NCI-H1092 (cell line): ENCODE data around the gene NTHL1.
"Not testable (repeated sequence)": the region's sequence is repeated elsewhere in the genome, so short reads cannot be mapped to it uniquely, and the experiment has no call there.

ENCODE experiments used
- DNase-seq: peaks from one replicate; lab custom pipeline; 2025; lab: John Stamatoyannopoulos, UW

Gene NTHL1

GRCh38 chr16:2040787-2041522 is 6.7 kb downstream of the NTHL1 start:
- no peak for DNase-seq

- DNase-seq: no peak
These were observed 7.4 kb downstream of the NTHL1 start for GRCh38 chr16:2040041-2040786.

- peak; percentile 31 for DNase-seq
These were observed 8.2 kb downstream of the NTHL1 start for GRCh38 chr16:2039274-2040031.

GRCh38 chr16:2038382-2039231 is 9.0 kb downstream of the NTHL1 start:
- DNase-seq: no peak

- no peak for DNase-seq
These were observed 9.8 kb downstream of the NTHL1 start for GRCh38 chr16:2037647-2038381.

GRCh38 chr16:2037115-2037514 is 10.5 kb downstream of the NTHL1 start:
- no peak for DNase-seq

- DNase-seq: no peak
These were observed 11.3 kb downstream of the NTHL1 start for GRCh38 chr16:2036200-2036966.

GRCh38 chr16:2035431-2036199 is 12.0 kb downstream of the NTHL1 start:
- DNase-seq: peak; percentile 59

- DNase-seq: no peak
These were observed 12.8 kb downstream of the NTHL1 start for GRCh38 chr16:2034696-2035430.

GRCh38 chr16:2033909-2034695 is 13.5 kb downstream of the NTHL1 start:
- DNase-seq: not testable (repeated sequence)

GRCh38 chr16:2033057-2033908 is 14.4 kb downstream of the NTHL1 start:
- no peak for DNase-seq

GRCh38 chr16:2032285-2033056 is 15.2 kb downstream of the NTHL1 start:
- no peak for DNase-seq

GRCh38 chr16:2031081-2031577 is 16.5 kb downstream of the NTHL1 start:
- DNase-seq: no peak

- DNase-seq: no peak
These were observed 17.6 kb downstream of the NTHL1 start for GRCh38 chr16:2030036-2030435.

GRCh38 chr16:2029350-2029749 is 18.3 kb downstream of the NTHL1 start:
- DNase-seq: no peak

- no peak for DNase-seq
These were observed 18.9 kb downstream of the NTHL1 start for GRCh38 chr16:2028620-2029220.
